Fibroblast of mammary gland (primary cell): Measurements from ENCODE around the gene OTOG.

Experiments
- DNase-seq: peaks from one replicate; pipeline ENCODE4 v3.0.0-alpha.2; 2010; ENCODE audit warnings: low read depth
- H3K4me3 ChIP-seq: 2 replicates; pipeline ENCODE4 v1.5.1; 2011; ENCODE audit warnings: low read depth, mild to moderate bottlenecking, low read length, moderate library complexity; ENCODE audit not compliant: control insufficient read depth
- CTCF ChIP-seq: conservative IDR thresholded peaks from 2 replicates; pipeline ENCODE4 v1.5.1; 2011; ENCODE audit warnings: low read depth, low read length, inconsistent platforms; ENCODE audit not compliant: control insufficient read depth, insufficient read depth

Gene OTOG

GRCh38 chr11:17648528-17648927, 101.5 kb downstream of the OTOG start:
- TF ChIP-seq CTCF = no peak
- no peak overlapping the region for H3K4me3 ChIP-seq
- no peak for DNase-seq

- H3K4me3 ChIP-seq = no peak overlapping the region
- no peak for TF ChIP-seq CTCF
- DNase-seq = no peak
Measured at GRCh38 chr11:17649261-17649660, 102.2 kb downstream of the OTOG start.

GRCh38 chr11:17649696-17650095, 102.6 kb downstream of the OTOG start:
- no peak for TF ChIP-seq CTCF
- DNase-seq = no peak
- no peak overlapping the region for H3K4me3 ChIP-seq

GRCh38 chr11:17650127-17650911, 103.3 kb downstream of the OTOG start:
- H3K4me3 ChIP-seq = no peak overlapping the region
- peak; percentile 6 for DNase-seq
- TF ChIP-seq CTCF = no peak

GRCh38 chr11:17651061-17651460, 104.0 kb downstream of the OTOG start:
- no peak overlapping the region for H3K4me3 ChIP-seq
- no peak for DNase-seq
- no peak for TF ChIP-seq CTCF

GRCh38 chr11:17651681-17652080, 104.6 kb downstream of the OTOG start:
- DNase-seq = no peak
- no peak for TF ChIP-seq CTCF
- H3K4me3 ChIP-seq = no peak overlapping the region
